HG02981 (cell line): ENCODE results near the gene NFIC.
A peak's percentile ranks its signal among the peaks of the same experiment; 100 is the strongest.

Source experiments
- ATAC-seq: cut with Tn5 transposase; IDR thresholded peaks from one replicate; pipeline ENCODE4 v1.9.1; 2021; ENCODE audit warnings: mild to moderate bottlenecking, moderate library complexity; ENCODE audit not compliant: unreplicated experiment

Gene NFIC

GRCh38 chr19:3481241-3482090, 115.1 kb downstream of the NFIC start:
- no peak for ATAC-seq

DNA sequence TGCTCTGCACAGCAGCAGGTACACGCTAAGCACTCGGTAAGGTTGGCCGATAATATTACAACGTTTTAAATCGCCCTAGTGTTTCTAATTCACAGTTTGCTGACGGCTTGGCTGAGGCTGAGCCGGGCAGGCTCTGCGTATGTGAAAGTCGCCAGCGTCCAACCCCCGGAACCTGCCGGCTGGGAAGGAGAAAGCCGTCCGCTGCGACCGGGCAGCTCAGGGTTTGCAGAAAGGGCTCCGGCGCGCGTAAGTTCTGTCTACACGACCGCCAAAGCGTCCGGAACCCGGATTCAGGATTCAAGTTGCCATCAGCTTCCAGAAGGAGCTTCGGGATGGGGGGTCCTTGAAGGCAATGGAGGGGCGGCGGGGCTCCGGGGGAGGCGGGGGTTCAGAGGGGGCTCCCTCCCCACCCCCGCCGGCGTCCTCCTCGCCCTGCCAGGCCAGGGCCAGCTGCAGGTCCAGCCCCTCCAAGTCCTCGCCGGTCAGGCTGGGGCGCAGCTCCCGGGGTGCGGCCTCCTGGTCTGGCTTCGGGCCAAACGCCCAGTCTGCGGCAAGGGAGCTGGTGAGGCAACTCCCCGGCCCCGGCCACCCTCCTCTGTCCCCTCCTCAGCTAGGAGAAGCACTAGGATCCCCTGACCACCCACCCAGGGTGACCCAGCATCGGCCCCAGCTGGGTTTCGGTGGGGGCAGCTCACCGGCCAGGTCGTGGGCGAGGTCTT, 116.3 kb downstream of the NFIC start:
- no peak for ATAC-seq

DNA sequence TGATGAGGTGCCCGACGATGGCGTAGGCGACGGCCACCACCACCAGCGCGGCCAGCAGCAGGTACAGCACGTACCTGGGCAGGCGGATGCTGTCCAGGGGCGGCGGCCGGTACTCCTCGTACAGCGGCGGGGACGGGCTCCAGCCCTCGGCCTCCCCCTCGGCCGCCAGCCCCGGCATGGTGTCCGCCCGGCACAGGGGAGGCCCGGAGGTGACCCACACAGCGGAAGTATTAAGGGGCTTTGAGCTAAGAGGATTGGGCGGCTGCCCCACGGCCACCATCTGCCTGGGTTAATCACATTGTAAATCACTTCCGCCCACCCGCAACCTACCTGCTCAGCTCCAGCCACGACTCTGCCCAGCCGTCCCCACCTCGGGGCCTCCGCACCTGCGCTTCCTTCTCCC, 116.8 kb downstream of the NFIC start, which contains the start of gene SMIM44:
Gene SMIM44 (minus strand): TSS at position 216 of the 403 bp plus-strand sequence. CDS start 38 bp downstream, at position 178.
- ATAC-seq = no peak

- ATAC-seq = no peak
Observed at GRCh38 chr19:3491396-3492119, 125.2 kb downstream of the NFIC start.

DNA sequence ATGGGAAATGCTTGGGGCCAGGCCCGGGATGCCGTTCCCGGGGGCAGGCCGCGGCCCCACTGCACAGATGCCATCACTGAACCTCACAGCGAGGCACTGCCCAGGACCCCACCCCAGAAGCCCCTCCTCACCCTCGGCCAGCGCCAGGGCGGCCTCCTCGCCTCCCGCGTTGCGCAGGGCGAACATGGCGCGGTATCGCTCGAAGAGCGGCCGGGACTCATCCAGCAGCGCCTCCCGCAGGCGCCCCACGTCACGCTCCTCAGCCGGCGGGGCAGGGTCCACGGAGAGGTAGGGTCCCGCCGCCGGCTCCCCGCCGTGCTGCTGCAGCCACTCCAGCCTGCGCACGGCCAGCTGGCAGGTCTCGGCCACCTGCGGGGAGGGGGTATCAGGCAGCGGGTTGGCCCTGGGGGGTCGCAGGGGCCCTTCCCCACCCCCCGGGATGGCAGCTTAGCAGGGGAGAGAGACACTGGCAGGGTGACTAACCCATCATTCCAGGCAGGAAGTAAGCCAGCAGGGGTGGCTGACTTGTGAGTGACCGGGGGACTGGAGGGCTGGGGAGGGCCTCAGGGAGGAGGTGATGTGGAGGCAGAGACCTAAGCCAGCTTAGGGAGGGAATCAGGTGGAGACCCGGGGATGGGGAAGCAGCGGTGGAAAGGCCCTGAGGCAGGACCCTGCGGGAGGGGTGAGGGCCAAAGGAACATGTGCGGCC, 125.9 kb downstream of the NFIC start:
- no peak for ATAC-seq

DNA sequence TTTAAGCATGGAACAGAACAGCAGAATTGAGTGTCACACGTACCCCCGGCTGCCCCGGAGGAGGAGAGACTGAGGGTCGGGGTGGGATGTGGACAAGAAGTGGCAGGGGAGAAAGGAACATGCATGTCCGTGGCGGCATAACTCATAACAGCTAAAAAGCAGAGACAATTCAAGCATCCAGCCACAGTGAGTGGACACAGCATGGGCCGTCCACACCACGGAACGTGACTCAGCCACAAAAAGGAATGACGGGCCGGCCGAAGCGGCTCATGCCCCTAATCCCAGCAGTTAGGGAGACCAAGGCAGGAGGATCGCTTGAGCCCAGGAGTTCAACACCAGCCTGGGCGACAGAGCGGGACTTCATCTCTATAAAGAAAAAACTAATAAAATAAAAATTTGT, 126.5 kb downstream of the NFIC start:
- ATAC-seq = no peak

- ATAC-seq = no peak
Observed at GRCh38 chr19:3493651-3494050, 127.3 kb downstream of the NFIC start.

GRCh38 chr19:3494051-3494450, 127.7 kb downstream of the NFIC start:
- ATAC-seq = no peak

GRCh38 chr19:3494559-3494958, 128.2 kb downstream of the NFIC start:
- ATAC-seq = no peak

GRCh38 chr19:3496392-3497273, 130.2 kb downstream of the NFIC start:
- ATAC-seq = no peak

DNA sequence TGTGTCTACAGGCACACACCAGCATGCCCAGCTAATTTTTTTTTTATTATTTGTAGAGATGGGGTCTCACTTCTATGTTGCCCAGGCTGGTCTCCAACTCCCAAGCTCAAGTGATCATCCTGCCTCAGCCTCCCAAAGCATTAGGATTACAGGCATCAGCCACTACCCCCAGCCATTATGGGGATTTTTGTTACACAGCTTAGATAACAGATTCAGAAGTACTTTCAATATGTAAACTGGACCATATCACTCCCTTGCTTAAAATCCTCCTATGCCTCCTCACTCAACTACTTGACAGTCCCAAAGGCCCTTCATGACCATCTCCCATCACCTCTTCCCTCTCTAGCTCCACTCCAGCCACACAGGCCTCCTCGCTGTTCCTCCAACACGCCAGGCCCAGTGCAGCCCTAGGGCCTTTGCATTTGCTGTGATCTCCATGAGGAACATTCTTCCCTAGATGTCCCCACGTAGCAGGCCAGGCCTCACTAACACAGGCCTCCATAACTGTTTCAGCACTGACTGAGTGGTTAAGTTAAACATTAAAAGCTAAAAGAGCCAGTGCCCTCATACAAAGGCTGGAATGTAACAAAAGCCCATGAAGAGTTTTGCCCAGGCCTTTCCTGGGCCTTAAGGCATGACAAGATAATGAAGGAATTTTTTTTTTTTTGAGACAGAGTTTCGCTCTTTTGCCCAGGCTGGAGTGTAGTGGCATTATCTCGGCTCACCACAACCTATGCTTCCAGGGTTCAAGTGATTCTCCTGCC, 131.6 kb downstream of the NFIC start:
- ATAC-seq = no peak

GRCh38 chr19:3499738-3500428, 133.5 kb downstream of the NFIC start:
- ATAC-seq = no peak

- ATAC-seq = peak; percentile 75
Observed at GRCh38 chr19:3500429-3501101, 134.2 kb downstream of the NFIC start, which contains the start of gene DOHH. TSS of gene DOHH (minus strand) at chr19:3500674. CDS start at chr19:3496814, 3,860 bp downstream.

GRCh38 chr19:3501780-3502179, 135.4 kb downstream of the NFIC start:
- no peak for ATAC-seq

DNA sequence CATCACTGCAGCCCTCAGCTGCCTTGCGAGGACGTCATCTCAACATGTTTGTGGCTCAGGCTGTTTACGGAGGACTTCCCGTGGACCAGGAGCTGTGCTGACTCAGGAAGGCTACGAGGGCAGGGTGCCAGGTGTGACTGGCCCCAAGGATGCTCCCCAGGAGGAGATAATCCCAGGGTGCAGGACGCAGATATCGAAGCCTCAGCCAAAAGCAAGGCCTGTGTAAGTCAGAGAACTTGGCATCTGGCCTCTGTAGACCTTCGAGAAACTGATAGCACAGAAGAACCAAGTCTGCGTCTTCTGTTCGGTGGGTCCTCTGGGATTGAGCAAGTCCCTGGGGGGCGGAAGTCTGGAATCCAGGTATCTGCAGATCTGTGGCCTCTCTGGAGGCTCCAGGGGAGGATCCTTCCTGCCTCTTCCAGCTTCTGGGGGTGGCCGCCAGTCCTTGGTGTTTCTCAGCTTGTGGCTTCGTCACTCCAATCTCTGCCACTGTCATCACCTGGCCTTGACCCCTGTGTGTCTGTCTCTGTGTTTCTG, 136.7 kb downstream of the NFIC start:
- ATAC-seq = no peak

DNA sequence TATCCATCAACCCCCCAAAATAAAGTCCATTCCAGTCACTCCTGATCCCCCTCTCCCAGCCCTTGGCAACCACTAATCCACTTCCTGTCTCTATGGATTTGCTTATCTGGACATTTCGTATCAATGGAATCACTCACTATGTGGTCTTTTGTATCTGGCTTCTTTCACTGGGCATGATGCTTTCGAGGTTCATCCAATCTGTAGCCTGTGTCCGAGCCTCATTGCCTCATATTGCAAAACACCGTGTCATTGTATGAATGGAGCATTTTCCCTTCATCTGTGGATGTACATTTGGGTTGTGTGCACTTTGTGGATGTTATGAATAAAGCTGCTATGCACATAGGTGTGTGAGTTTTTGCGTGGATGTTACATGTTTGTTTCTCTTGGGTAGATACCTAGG, 138.4 kb downstream of the NFIC start:
- no peak for ATAC-seq

GRCh38 chr19:3505598-3506383, 139.4 kb downstream of the NFIC start, which contains the start of gene FZR1:
TSS of gene FZR1 (plus strand) at chr19:3506311. CDS start at chr19:3522990, 16,679 bp downstream.
- ATAC-seq = peak; percentile 86
